ENCODE results near the gene DCP1B. TPM values are rescaled to one million over a fixed set of nuclear protein-coding genes. Genes with fewer than 3 reads are reported as not detected.

The DCP1B gene
- total and polyA plus RNA-seq, 2 of the 4 experiments (the other 2 are of a cell fraction), result 13.3 to 19.7 TPM

GRCh38 chr12:1930803-1931597 lies 73.3 kb downstream of the DCP1B start:
- no peak overlapping the region for H2BK20ac ChIP-seq (ENCODE audit: low read depth, low read length)
- 91% methylated on average over 22 of the region's 27 CpGs; no CpG with 5 or more reads in 1 of the 2 experiments for WGBS, 2 experiments (ENCODE audit: extremely low coverage in 2 of 2, insufficient read length in 1 of 2)
- ChIA-PET CTCF (no interaction called here), POLR2A (ENCODE audit: unreplicated experiment) (no interaction called here)
- no peak overlapping the region for H3K4me3 ChIP-seq (ENCODE audit: insufficient read depth, low read depth, low read length)
- H3K36me3 ChIP-seq (ENCODE audit: control insufficient read depth, insufficient read depth, low read length), result no peaks in the 10 kb centered on the region
- H3K79me1 ChIP-seq (ENCODE audit: low read depth in 1 of 2, low read length in 2 of 2), result no peaks in the 10 kb centered on the region
- peaks cover 10% of the 10 kb centered on the region for H3K9me1 ChIP-seq (ENCODE audit: insufficient read depth, low read length)
- H3K27ac ChIP-seq (ENCODE audit: insufficient read depth, low read length), result no peak overlapping the region
- H3K4me2 ChIP-seq (ENCODE audit: low read depth, low read length), result no peak overlapping the region
- no peak overlapping the region for H4K8ac ChIP-seq (ENCODE audit: low read depth in 2 of 2, low read length in 2 of 2)
- no peaks in the 10 kb centered on the region; the same call in 1 of the 2 replicates for H3K9me3 ChIP-seq (ENCODE audit: control insufficient read depth, insufficient read depth, low read length)
- ATAC-seq (ENCODE audit: low read depth), result no peak
- no peak overlapping the region for H2BK120ac ChIP-seq (ENCODE audit: low read depth, low read length)
- H3K4ac ChIP-seq (ENCODE audit: low read depth, low read length), result no peak overlapping the region
- no peak overlapping the region for H4K91ac ChIP-seq (ENCODE audit: insufficient read depth, low read depth, low read length)
- no peak overlapping the region for H3K9ac ChIP-seq (ENCODE audit: low read depth, low read length)
- peaks cover 12% of the 10 kb centered on the region for H3K4me1 ChIP-seq (ENCODE audit: control insufficient read depth, insufficient read depth, low read length)
- H2BK5ac ChIP-seq (ENCODE audit: low read depth, low read length, poor library complexity, severe bottlenecking), result no peak overlapping the region
- no peak overlapping the region for H2AFZ ChIP-seq (replicated peaks; ENCODE audit: low read length, poor library complexity)
- H4K20me1 ChIP-seq (ENCODE audit: insufficient read depth, low read length), result peaks cover 3% of the 10 kb centered on the region; the same call in 1 of the 2 replicates
- BruUV-seq (replicated peaks), result no TSS peak
- H3K14ac ChIP-seq (replicated peaks; ENCODE audit: low read depth, low read length), result no peak overlapping the region
- TF ChIP-seq MXI1 (IDR thresholded peaks at IDR 0.05; ENCODE audit: borderline replicate concordance, low read depth, low read length), result no peak
- no peak for TF ChIP-seq MAFK (IDR thresholded peaks at IDR 0.05; ENCODE audit: low read depth, low read length)
- TF ChIP-seq RAD21 (IDR thresholded peaks at IDR 0.05; ENCODE audit: low read length), result no peak
- no peak for TF ChIP-seq BHLHE40 (IDR thresholded peaks at IDR 0.05; ENCODE audit: low read depth, low read length)
- no peak for TF ChIP-seq FOS (IDR thresholded peaks at IDR 0.05; ENCODE audit: low read depth, low read length)
- no peak for TF ChIP-seq CHD1 (IDR thresholded peaks at IDR 0.05; ENCODE audit: low read depth, low read length)
- no peak for TF ChIP-seq POLR2A (IDR thresholded peaks at IDR 0.05; ENCODE audit: low read depth, low read length)
- TF ChIP-seq SMC3 (IDR thresholded peaks at IDR 0.05; ENCODE audit: low read depth, low read length), result no peak
- TF ChIP-seq, protein P1, sequence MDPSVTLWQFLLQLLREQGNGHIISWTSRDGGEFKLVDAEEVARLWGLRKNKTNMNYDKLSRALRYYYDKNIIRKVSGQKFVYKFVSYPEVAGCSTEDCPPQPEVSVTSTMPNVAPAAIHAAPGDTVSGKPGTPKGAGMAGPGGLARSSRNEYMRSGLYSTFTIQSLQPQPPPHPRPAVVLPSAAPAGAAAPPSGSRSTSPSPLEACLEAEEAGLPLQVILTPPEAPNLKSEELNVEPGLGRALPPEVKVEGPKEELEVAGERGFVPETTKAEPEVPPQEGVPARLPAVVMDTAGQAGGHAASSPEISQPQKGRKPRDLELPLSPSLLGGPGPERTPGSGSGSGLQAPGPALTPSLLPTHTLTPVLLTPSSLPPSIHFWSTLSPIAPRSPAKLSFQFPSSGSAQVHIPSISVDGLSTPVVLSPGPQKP (IDR thresholded peaks at IDR 0.05; ENCODE audit: borderline replicate concordance, low read depth, low read length), result no peak
- no peak for TF ChIP-seq RCOR1 (IDR thresholded peaks at IDR 0.05; ENCODE audit: insufficient replicate concordance, low read length)
- no peak for TF ChIP-seq RFX5 (IDR thresholded peaks at IDR 0.05; ENCODE audit: low read depth, low read length)
- TF ChIP-seq MAZ (IDR thresholded peaks at IDR 0.05; ENCODE audit: borderline replicate concordance, low read depth, low read length), result no peak
- no peak for TF ChIP-seq CEBPB (IDR thresholded peaks at IDR 0.05; ENCODE audit: low read depth, low read length)
- TF ChIP-seq, protein P2, sequence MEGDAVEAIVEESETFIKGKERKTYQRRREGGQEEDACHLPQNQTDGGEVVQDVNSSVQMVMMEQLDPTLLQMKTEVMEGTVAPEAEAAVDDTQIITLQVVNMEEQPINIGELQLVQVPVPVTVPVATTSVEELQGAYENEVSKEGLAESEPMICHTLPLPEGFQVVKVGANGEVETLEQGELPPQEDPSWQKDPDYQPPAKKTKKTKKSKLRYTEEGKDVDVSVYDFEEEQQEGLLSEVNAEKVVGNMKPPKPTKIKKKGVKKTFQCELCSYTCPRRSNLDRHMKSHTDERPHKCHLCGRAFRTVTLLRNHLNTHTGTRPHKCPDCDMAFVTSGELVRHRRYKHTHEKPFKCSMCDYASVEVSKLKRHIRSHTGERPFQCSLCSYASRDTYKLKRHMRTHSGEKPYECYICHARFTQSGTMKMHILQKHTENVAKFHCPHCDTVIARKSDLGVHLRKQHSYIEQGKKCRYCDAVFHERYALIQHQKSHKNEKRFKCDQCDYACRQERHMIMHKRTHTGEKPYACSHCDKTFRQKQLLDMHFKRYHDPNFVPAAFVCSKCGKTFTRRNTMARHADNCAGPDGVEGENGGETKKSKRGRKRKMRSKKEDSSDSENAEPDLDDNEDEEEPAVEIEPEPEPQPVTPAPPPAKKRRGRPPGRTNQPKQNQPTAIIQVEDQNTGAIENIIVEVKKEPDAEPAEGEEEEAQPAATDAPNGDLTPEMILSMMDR (conservative IDR thresholded peaks at IDR 0.05; ENCODE audit: low read depth, low read length), result no peak
- TF ChIP-seq NFE2L2 (IDR thresholded peaks at IDR 0.05; ENCODE audit: low read depth, low read length), result no peak
- TF ChIP-seq, protein P3, sequence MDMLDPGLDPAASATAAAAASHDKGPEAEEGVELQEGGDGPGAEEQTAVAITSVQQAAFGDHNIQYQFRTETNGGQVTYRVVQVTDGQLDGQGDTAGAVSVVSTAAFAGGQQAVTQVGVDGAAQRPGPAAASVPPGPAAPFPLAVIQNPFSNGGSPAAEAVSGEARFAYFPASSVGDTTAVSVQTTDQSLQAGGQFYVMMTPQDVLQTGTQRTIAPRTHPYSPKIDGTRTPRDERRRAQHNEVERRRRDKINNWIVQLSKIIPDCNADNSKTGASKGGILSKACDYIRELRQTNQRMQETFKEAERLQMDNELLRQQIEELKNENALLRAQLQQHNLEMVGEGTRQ (IDR thresholded peaks at IDR 0.05; ENCODE audit: low read depth, low read length), result no peak
- H2AK5ac ChIP-seq (ENCODE audit: low read depth, low read length), result no peak overlapping the region
- peaks cover 35% of the 10 kb centered on the region for H3K27me3 ChIP-seq (ENCODE audit: control insufficient read depth, insufficient read depth, low read length)
- no peak overlapping the region for H3K18ac ChIP-seq (ENCODE audit: low read depth, low read length)
- no peak overlapping the region for H3K56ac ChIP-seq (ENCODE audit: extremely low read depth, insufficient read depth, low read length)
- H4K5ac ChIP-seq (ENCODE audit: low read depth, low read length), result no peak overlapping the region
- H3K23ac ChIP-seq (ENCODE audit: low read depth, low read length), result no peak overlapping the region
- no peak overlapping the region for H2BK15ac ChIP-seq (ENCODE audit: low read depth, low read length)
- intact Hi-C loops (cut with micrococcal nuclease) (no loop called here), dilution Hi-C loops (cut with HindIII; ENCODE audit: low sequenced_read_pairs, unreplicated experiment) (no loop called here), in situ Hi-C loops (cut with MboI; ENCODE audit: low sequenced_read_pairs) (no loop called here)
- H2AK9ac ChIP-seq (replicated peaks; ENCODE audit: low read depth, low read length, poor library complexity), result no peak overlapping the region
- DNase-seq, result no peak
